Measurements from ENCODE around the gene FHOD3.

FHOD3 gene

GRCh38 chr18:36327352-36328316 is 30.1 kb downstream of the FHOD3 start:
- DNase-seq (ENCODE audit: insufficient read length) (no peak), FAIRE-seq (peak; percentile 44)
- TF ChIP-seq TAF1 (IDR thresholded peaks at IDR 0.05; ENCODE audit: borderline replicate concordance, low read depth, low read length), result no peak

GRCh38 chr18:36328385-36328858 is 30.9 kb downstream of the FHOD3 start:
- FAIRE-seq (no peak), DNase-seq (ENCODE audit: insufficient read length) (no peak)
- no peak for TF ChIP-seq TAF1 (IDR thresholded peaks at IDR 0.05; ENCODE audit: borderline replicate concordance, low read depth, low read length)
- TF ChIP-seq POLR2A (IDR thresholded peaks at IDR 0.05; ENCODE audit: low read depth, low read length), result no peak
- TF ChIP-seq POLR2AphosphoS5 (IDR thresholded peaks at IDR 0.05; ENCODE audit: low read depth, low read length), result no peak

- DNase-seq (ENCODE audit: insufficient read length) (no peak), FAIRE-seq (no peak)
- TF ChIP-seq POLR2A (IDR thresholded peaks at IDR 0.05; ENCODE audit: low read depth, low read length) (no peak), TAF1 (IDR thresholded peaks at IDR 0.05; ENCODE audit: borderline replicate concordance, low read depth, low read length) (no peak), POLR2AphosphoS5 (IDR thresholded peaks at IDR 0.05; ENCODE audit: low read depth, low read length) (no peak)
Measured at GRCh38 chr18:36328916-36329315, 31.4 kb downstream of the FHOD3 start.

- TF ChIP-seq POLR2A (IDR thresholded peaks at IDR 0.05; ENCODE audit: low read depth, low read length) (no peak), TAF1 (IDR thresholded peaks at IDR 0.05; ENCODE audit: borderline replicate concordance, low read depth, low read length) (no peak), POLR2AphosphoS5 (IDR thresholded peaks at IDR 0.05; ENCODE audit: low read depth, low read length) (no peak)
- FAIRE-seq, result no peak
Measured at GRCh38 chr18:36329684-36330434, 32.3 kb downstream of the FHOD3 start.

GRCh38 chr18:36330435-36331052 is 33.0 kb downstream of the FHOD3 start:
- DNase-seq (ENCODE audit: insufficient read length) (no peak), FAIRE-seq (no peak)
- TF ChIP-seq POLR2AphosphoS5 (IDR thresholded peaks at IDR 0.05; ENCODE audit: low read depth, low read length), result no peak

More at GRCh38 chr18:36329684-36330434, 32.3 kb downstream of the FHOD3 start:
- DNase-seq (ENCODE audit: insufficient read length), result no peak

- TF ChIP-seq TAF1 (IDR thresholded peaks at IDR 0.05; ENCODE audit: borderline replicate concordance, low read depth, low read length) (no peak), POLR2AphosphoS5 (IDR thresholded peaks at IDR 0.05; ENCODE audit: low read depth, low read length) (no peak), POLR2A (IDR thresholded peaks at IDR 0.05; ENCODE audit: low read depth, low read length) (no peak)
- DNase-seq (ENCODE audit: insufficient read length) (no peak), FAIRE-seq (no peak)
Measured at GRCh38 chr18:36331521-36331971, 34.0 kb downstream of the FHOD3 start.

GRCh38 chr18:36333414-36333813 is 35.9 kb downstream of the FHOD3 start:
- DNase-seq (ENCODE audit: insufficient read length) (no peak), FAIRE-seq (no peak)
- TF ChIP-seq POLR2AphosphoS5 (IDR thresholded peaks at IDR 0.05; ENCODE audit: low read depth, low read length) (no peak), TAF1 (IDR thresholded peaks at IDR 0.05; ENCODE audit: borderline replicate concordance, low read depth, low read length) (no peak), POLR2A (IDR thresholded peaks at IDR 0.05; ENCODE audit: low read depth, low read length) (no peak)

- no peak for TF ChIP-seq POLR2A (IDR thresholded peaks at IDR 0.05; ENCODE audit: low read depth, low read length)
- TF ChIP-seq POLR2AphosphoS5 (IDR thresholded peaks at IDR 0.05; ENCODE audit: low read depth, low read length), result no peak
- no peak for FAIRE-seq
- DNase-seq (ENCODE audit: insufficient read length), result no peak
Measured at GRCh38 chr18:36334798-36335197, 37.3 kb downstream of the FHOD3 start.

GRCh38 chr18:36335476-36336279 is 38.2 kb downstream of the FHOD3 start:
- no peak for DNase-seq (ENCODE audit: insufficient read length)
- TF ChIP-seq POLR2A (IDR thresholded peaks at IDR 0.05; ENCODE audit: low read depth, low read length), result no peak
- TF ChIP-seq TAF1 (IDR thresholded peaks at IDR 0.05; ENCODE audit: borderline replicate concordance, low read depth, low read length), result no peak
- TF ChIP-seq POLR2AphosphoS5 (IDR thresholded peaks at IDR 0.05; ENCODE audit: low read depth, low read length), result no peak
- FAIRE-seq, result no peak

GRCh38 chr18:36337679-36338402 is 40.3 kb downstream of the FHOD3 start:
- DNase-seq (ENCODE audit: insufficient read length), result no peak
- TF ChIP-seq POLR2AphosphoS5 (IDR thresholded peaks at IDR 0.05; ENCODE audit: low read depth, low read length) (no peak), POLR2A (IDR thresholded peaks at IDR 0.05; ENCODE audit: low read depth, low read length) (no peak), TAF1 (IDR thresholded peaks at IDR 0.05; ENCODE audit: borderline replicate concordance, low read depth, low read length) (no peak)
- no peak for FAIRE-seq

Data from GM12892 (cell line).